Activated T-helper 1 cell treated with Interleukin-2 at 50 U/mL for 16 hours (primary cell): ENCODE measurements around the gene HLA-DRB1.
"Not testable (repeated sequence)": the region's sequence is repeated elsewhere in the genome, so short reads cannot be mapped to it uniquely, and the experiment has no call there.

ENCODE experiments used
- DNase-seq: peaks from one replicate; pipeline ENCODE4 v3.0.0-alpha.2; 2020; ENCODE audit warnings: low read depth

The HLA-DRB1 gene

DNA sequence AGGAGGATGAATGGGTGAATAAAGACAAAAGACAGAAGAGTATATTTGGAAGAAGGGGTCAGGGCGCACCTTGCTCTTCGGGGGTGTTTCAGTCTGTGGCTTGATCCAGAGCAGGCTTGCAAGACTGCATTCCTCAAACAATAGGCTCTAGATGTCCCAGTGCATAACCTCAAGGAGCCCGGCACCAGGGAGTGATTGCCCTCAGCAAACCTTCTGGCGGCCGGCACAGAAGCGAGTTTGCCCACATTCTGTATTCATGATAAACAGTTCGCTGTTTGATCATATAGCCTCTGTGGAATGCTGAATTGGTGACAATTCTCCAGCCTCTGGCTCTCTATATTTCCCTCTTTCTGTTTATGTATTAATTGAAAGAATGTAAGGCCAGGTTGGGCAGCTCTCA is 29.9 kb downstream of the HLA-DRB1 start:
- DNase-seq = no peak

- DNase-seq = no peak
Observed at GRCh38 chr6:32558426-32559057, 31.1 kb downstream of the HLA-DRB1 start.

DNA sequence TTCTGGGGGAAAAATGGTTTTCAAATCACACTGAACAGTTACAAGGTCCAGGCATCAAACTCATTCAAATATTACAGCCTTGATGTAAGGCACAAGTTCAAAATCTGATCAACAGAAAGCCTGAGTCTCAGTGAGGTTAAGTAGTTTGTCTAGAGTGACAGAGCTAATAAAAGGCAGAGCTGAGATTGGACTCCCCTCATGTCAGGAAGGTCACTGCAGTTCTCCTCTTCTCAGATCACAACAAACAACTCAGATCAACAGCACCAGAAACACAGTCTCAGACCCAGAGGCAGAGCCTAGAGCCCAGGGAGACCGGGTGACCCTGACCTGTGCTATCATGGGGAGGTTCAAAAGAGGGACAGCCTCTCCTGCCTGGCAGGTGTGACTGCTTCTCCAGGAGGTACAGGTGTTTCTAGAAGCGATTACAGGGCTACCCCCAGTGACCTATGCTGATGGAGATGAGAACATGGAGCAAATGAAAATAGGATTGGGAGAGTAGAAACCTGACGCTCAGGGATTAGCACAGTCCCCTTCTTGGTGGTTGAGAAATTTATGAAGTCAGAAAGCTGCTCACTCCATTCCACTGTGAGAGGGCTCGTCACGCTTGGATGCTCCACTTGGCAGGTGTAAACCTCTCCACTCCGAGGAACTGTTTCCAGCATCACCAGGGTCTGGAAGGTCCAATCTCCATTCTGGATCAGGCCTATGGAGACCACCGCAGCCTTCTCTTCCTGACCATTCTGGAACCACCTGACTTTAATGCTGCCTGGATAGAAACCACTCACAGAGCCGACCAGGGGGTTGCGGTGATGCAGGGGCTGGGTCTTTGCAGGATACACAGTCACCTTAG is 35.3 kb downstream of the HLA-DRB1 start:
- DNase-seq = no peak

DNA sequence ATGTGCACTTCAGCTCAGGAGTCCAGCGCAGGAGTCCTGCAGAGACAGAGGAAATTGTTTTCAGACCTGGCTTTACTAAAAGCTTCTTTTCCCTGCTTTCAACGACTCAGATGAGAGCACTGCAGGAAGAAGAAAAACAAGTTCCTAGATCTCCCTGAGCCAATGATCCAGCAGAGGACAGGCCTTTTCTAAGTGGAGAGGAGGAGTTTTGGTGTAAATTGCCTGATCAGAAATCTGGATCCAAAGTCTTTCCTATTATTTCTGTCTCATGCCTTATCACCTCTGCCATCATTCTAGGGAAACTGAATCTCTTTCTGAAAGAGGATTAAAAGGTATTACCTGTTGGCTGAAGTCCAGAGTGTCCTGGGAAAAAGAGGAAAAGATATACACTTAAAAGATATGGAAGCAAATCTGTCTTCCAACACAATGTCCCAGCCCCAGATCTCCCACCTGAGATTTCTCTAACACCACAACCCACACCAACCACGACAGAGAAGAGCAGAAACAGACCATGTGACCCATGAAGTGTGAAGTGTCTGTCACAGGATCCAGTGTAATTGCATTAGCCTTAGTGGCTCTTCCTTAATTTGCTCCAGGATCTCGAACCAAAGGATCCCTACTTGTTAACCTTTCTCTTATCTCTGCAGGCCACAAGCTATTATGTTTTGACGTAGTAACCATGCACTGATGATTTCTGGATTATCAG is 36.5 kb downstream of the HLA-DRB1 start:
- no peak for DNase-seq

DNA sequence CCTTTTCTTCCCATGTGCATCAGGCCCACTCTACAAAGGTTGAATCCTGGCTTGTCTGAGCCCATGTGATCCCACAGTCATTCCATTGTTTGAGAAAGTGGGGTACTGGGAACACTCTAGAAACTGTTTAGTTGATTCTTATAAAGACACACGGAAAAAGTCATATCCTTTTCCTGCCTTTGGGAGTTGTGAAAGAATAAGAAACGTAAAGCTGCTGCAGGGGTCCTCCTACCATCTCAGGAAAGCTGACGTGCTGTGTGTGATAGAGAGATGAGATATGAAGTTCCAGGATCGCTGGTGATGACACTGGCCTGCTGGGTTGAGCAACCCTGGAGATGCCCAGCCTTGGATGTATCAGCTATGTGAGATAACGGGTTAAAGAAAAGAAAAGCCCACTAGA is 38.2 kb downstream of the HLA-DRB1 start:
- DNase-seq = no peak

- DNase-seq = no peak
Observed at GRCh38 chr6:32539839-32540238, 49.8 kb downstream of the HLA-DRB1 start.

DNA sequence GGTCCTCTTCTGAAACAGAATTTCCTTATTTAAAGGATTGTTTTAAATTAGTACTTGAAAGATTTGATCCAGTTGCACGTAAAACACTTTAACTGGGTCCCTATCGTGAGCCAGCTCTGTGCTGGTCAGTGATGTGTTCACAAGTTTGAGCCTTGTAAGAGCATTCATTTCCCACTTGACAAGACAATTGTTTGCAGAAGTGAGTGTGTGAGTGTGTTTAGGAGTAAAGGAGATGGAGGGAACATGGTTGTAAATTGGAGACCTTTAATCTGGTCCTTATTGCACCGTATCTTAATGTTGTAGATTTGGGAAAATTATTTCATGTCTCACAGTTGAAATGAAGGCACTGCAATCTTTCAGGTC is 59.2 kb downstream of the HLA-DRB1 start:
- not testable (repeated sequence) for DNase-seq

DNA sequence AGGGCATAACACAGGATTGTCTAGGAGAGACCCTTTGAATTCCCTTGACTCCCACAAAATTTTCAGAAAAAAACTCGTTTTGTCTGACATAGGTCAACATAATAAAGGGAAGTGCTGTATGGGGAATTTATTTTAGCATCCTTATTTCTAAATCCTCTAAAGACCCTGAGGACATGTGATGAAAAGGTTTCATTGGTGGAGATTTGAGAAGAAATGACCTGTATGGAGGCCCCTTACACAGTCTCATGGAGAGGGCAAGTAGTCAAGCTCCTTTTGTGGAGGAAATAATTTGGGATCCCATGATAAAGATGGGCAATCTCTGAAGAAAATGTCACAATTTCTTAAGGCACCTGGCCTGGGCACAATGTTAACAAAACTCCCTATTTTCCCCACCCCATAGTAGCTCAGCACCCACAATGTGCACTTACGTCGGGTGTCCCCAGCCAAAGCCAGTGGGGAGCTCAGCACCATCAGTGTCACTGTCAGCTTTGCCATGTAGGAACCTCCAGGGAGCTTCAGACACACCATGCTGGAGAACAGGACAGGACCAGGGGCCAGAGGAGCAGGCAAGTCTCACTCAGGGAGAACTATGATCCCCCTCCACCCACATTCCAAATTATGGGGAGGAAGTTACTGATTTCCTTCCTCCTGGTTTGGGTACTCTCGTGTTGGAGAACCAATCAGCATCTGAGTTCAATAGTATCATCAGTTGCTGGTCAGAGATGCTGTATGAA is 59.8 kb downstream of the HLA-DRB1 start, which contains the start of gene HLA-DRB5:
TSS of gene HLA-DRB5 (minus strand) at position 591 of the 734 bp plus-strand sequence. CDS start at position 528, 63 bp downstream.
- no peak for DNase-seq
